ENCODE data around the gene EML5.

- TF ChIP-seq EZH2 (IDR thresholded peaks at IDR 0.05; ENCODE audit: borderline replicate concordance) (no peak), CTCF (IDR thresholded peaks at IDR 0.05; ENCODE audit: poor library complexity) (no peak), EZH2phosphoT487 (IDR thresholded peaks at IDR 0.05; ENCODE audit: low read depth, severe bottlenecking, unreplicated experiment) (no peak)
Measured at GRCh38 chr14:88824314-88825077, 31.7 kb upstream of the EML5 start, which contains the start of gene TTC8.
